Amniotic stem cell (primary cell): ENCODE measurements around the gene TMPRSS15.

ENCODE experiments used
- DNase-seq: peaks from one replicate; lab custom pipeline; 2025; lab: John Stamatoyannopoulos, UW

TMPRSS15 gene

GRCh38 chr21:18244671-18245463 lies 158.7 kb downstream of the TMPRSS15 start, which contains the start of gene CHODL:
Gene CHODL, plus strand, starts transcription at chr21:18244833. Its CDS starts 391 bp downstream, at chr21:18245224.
- no peak for DNase-seq

GRCh38 chr21:18235545-18235944 lies 168.0 kb downstream of the TMPRSS15 start:
- no peak for DNase-seq

- no peak for DNase-seq
These were observed 175.4 kb downstream of the TMPRSS15 start for GRCh38 chr21:18228060-18228739.

- DNase-seq = no peak
These were observed 181.2 kb downstream of the TMPRSS15 start for GRCh38 chr21:18222346-18222745.

GRCh38 chr21:18220498-18220897 lies 183.1 kb downstream of the TMPRSS15 start:
- DNase-seq = no peak
